H1 (cell line): Measurements from ENCODE around the gene TPSAB1. TPM values are rescaled to one million over a fixed set of nuclear protein-coding genes. Genes with fewer than 3 reads are reported as not detected.

ENCODE experiments used
- CTCF ChIA-PET: fragments of 300-600 bp; sonication (Branson Sonifier 250); formaldehyde crosslinking; loops from one replicate; lab custom pipeline; 2021; ENCODE audit not compliant: partially characterized antibody; lab: Charles Lee
- POLR2A ChIA-PET: fragments of 300-600 bp; sonication (Branson Sonifier 250); formaldehyde crosslinking; loops from one replicate; lab custom pipeline; 2021; ENCODE audit warnings: inconsistent platforms; ENCODE audit not compliant: partially characterized antibody; lab: Charles Lee
- DNase-seq, 2 experiments: peaks; one replicate each; pipeline versions ENCODE4 v3.0.0 to v3.0.0-alpha.2; 2010 to 2022; ENCODE audit warnings: low spot score in 2 of 2, low read depth in 1 of 2, mixed read lengths in 1 of 2
- FAIRE-seq: peaks from 2 replicates; lab custom pipeline; 2011; peaks lifted over from hg19 to GRCh38; lab: Jason Lieb, UNC
- H2AFZ ChIP-seq: 2 replicates; pipeline ENCODE4 v1.8.1; 2012; ENCODE audit warnings: low read length, inconsistent platforms
- H2AK5ac ChIP-seq: 2 replicates; pipeline ENCODE4 v1.6.1; 2013; ENCODE audit warnings: low read depth, low read length
- H2BK120ac ChIP-seq: replicated peaks from 2 replicates; pipeline ENCODE3; 2013; ENCODE audit warnings: low read depth, low read length, inconsistent platforms
- H2BK12ac ChIP-seq: 2 replicates; pipeline ENCODE4 v1.6.1; 2013; ENCODE audit warnings: low read depth, low read length
- H2BK15ac ChIP-seq: 2 replicates; pipeline ENCODE4 v1.6.1; 2013; ENCODE audit warnings: low read length
- H2BK20ac ChIP-seq: 2 replicates; pipeline ENCODE4 v1.6.1; 2013; ENCODE audit warnings: low read length
- H2BK5ac ChIP-seq: 2 replicates; pipeline ENCODE4 v1.6.1; 2013; ENCODE audit warnings: low read depth, low read length
- H3K14ac ChIP-seq: 2 replicates; pipeline ENCODE4 v1.6.1; 2013; ENCODE audit warnings: inconsistent platforms; ENCODE audit not compliant: insufficient read length
- H3K18ac ChIP-seq: 2 replicates; pipeline ENCODE4 v1.6.1; 2013; ENCODE audit warnings: low read length; ENCODE audit errors: extremely low read depth
- H3K23ac ChIP-seq: 2 replicates; pipeline ENCODE4 v1.6.1; 2013; ENCODE audit warnings: inconsistent platforms; ENCODE audit not compliant: insufficient read length
- H3K23me2 ChIP-seq: 2 replicates; pipeline ENCODE4 v1.6.1; 2013; ENCODE audit warnings: low read depth, low read length
- H3K27ac ChIP-seq: 2 replicates; pipeline ENCODE4 v1.6.1; 2011; ENCODE audit warnings: low read depth, low read length, inconsistent platforms
- H3K27me3 ChIP-seq, 4 experiments: replicated peaks in 1 of 4; 1 replicate in 1 of 4; 2 replicates in 3 of 4; pipeline versions ENCODE4 v1.6.1 to v1.8.1; 2011 to 2013; ENCODE audit warnings: low read length in 3 of 4, mild to moderate bottlenecking in 3 of 4, inconsistent platforms in 2 of 4, mixed read lengths in 2 of 4, moderate library complexity in 1 of 4; ENCODE audit not compliant: control insufficient read depth in 3 of 4, insufficient read depth in 3 of 4; ENCODE audit errors: extremely low read depth in 1 of 4
- H3K36me3 ChIP-seq, 4 experiments: 2 replicates each; pipeline versions ENCODE4 v1.6.1 to v1.8.1; 2011 to 2013; ENCODE audit warnings: mild to moderate bottlenecking in 4 of 4, low read length in 3 of 4, moderate library complexity in 2 of 4, control low read depth in 1 of 4, inconsistent platforms in 1 of 4; ENCODE audit not compliant: insufficient read depth in 4 of 4, control insufficient read depth in 2 of 4
- H3K4ac ChIP-seq: replicated peaks from 2 replicates; pipeline ENCODE3; 2013; ENCODE audit warnings: low read length, low read depth, mixed read lengths, inconsistent platforms; ENCODE audit not compliant: insufficient read length
- H3K4me1 ChIP-seq, 4 experiments: replicated peaks in 1 of 4; 1 replicate in 1 of 4; 2 replicates in 3 of 4; pipeline versions ENCODE4 v1.6.1 to v1.8.1; 2011 to 2013; ENCODE audit warnings: low read length in 3 of 4, inconsistent platforms in 2 of 4, mixed read lengths in 1 of 4; ENCODE audit not compliant: insufficient read depth in 4 of 4, control insufficient read depth in 3 of 4
- H3K4me2 ChIP-seq, 2 experiments: 2 replicates each; pipeline versions ENCODE4 v1.6.1 to v1.8.1; 2011 to 2013; ENCODE audit warnings: low read depth in 2 of 2, low read length in 2 of 2, control low read depth in 1 of 2, inconsistent platforms in 1 of 2, mild to moderate bottlenecking in 1 of 2; ENCODE audit not compliant: insufficient read depth in 1 of 2
- H3K4me3 ChIP-seq, 4 experiments: fragments of 200-600, 300-600 bp in 1 of 4; sonication (generic), shearing (Covaris generic), sonication (Bioruptor Twin) in 1 of 4; 2 replicates each; pipeline versions ENCODE4 v1.5.1 to v1.8.1; 2011 to 2016; ENCODE audit warnings: low read length in 4 of 4, low read depth in 3 of 4, control low read depth in 2 of 4, inconsistent platforms in 2 of 4, mild to moderate bottlenecking in 2 of 4, mixed read lengths in 1 of 4, moderate library complexity in 1 of 4; ENCODE audit not compliant: insufficient read depth in 2 of 4; ENCODE audit errors: extremely low read depth in 1 of 4
- H3K56ac ChIP-seq: replicated peaks from 2 replicates; pipeline ENCODE3; 2013; ENCODE audit warnings: low read depth, mild to moderate bottlenecking, mixed read lengths, low read length, inconsistent platforms; ENCODE audit not compliant: insufficient read length
- H3K79me1 ChIP-seq: 2 replicates; pipeline ENCODE4 v1.6.1; 2013; ENCODE audit warnings: low read depth, low read length, control low read depth
- H3K79me2 ChIP-seq, 2 experiments: 2 replicates each; pipeline versions ENCODE4 v1.6.1 to v1.8.1; 2012 to 2013; ENCODE audit warnings: low read length in 2 of 2, mild to moderate bottlenecking in 2 of 2, inconsistent platforms in 1 of 2; ENCODE audit not compliant: insufficient read depth in 2 of 2, control insufficient read depth in 1 of 2
- H3K9ac ChIP-seq, 4 experiments: replicated peaks in 1 of 4; 1 replicate in 1 of 4; 2 replicates in 3 of 4; pipeline versions ENCODE4 v1.6.1 to v1.8.1; 2011 to 2013; ENCODE audit warnings: low read depth in 3 of 4, low read length in 3 of 4, control low read depth in 2 of 4, mild to moderate bottlenecking in 2 of 4, moderate library complexity in 2 of 4, inconsistent platforms in 1 of 4; ENCODE audit errors: extremely low read depth in 1 of 4
- H3K9me3 ChIP-seq, 2 experiments: 2 replicates each; pipeline versions ENCODE4 v1.6.1 to v1.8.1; 2012 to 2013; ENCODE audit warnings: mild to moderate bottlenecking in 2 of 2, moderate library complexity in 2 of 2, control low read depth in 1 of 2, inconsistent platforms in 1 of 2, low read depth in 1 of 2, low read length in 1 of 2, mixed read lengths in 1 of 2; ENCODE audit not compliant: insufficient read depth in 2 of 2
- H4K20me1 ChIP-seq, 2 experiments: replicated peaks in 1 of 2; 2 replicates each; pipeline versions ENCODE3 to v1.8.1; 2011 to 2013; ENCODE audit warnings: inconsistent platforms in 2 of 2, low read length in 2 of 2, mild to moderate bottlenecking in 1 of 2; ENCODE audit not compliant: insufficient read depth in 2 of 2, control insufficient read depth in 1 of 2
- H4K5ac ChIP-seq: 2 replicates; pipeline ENCODE4 v1.6.1; 2013; ENCODE audit warnings: low read length, low read depth, mixed read lengths, inconsistent platforms; ENCODE audit not compliant: insufficient read length
- H4K8ac ChIP-seq: 2 replicates; pipeline ENCODE4 v1.8.0; 2013; ENCODE audit warnings: mild to moderate bottlenecking, moderate library complexity, low read length, inconsistent platforms; ENCODE audit not compliant: insufficient read depth; ENCODE audit errors: extremely low read depth
- H4K91ac ChIP-seq: replicated peaks from 2 replicates; pipeline ENCODE3; 2013; ENCODE audit warnings: low read length, mixed read lengths, inconsistent platforms; ENCODE audit not compliant: insufficient read length
- CREB1 ChIP-seq: IDR thresholded peaks from 2 replicates; pipeline ENCODE4 v1.6.1; 2012; ENCODE audit warnings: inconsistent platforms
- EP300 ChIP-seq, 2 experiments: IDR thresholded peaks; 1 replicate in 1 of 2; 2 replicates in 1 of 2; pipeline ENCODE4 v1.6.1; 2011 to 2012; ENCODE audit warnings: low read depth in 2 of 2, low read length in 2 of 2, mild to moderate bottlenecking in 2 of 2, borderline replicate concordance in 1 of 2, inconsistent platforms in 1 of 2, moderate library complexity in 1 of 2
- GTF2F1 ChIP-seq: IDR thresholded peaks from 2 replicates; pipeline ENCODE4 v1.6.1; 2012; ENCODE audit warnings: low read depth, low read length, improper control_type of control experiment, borderline replicate concordance
- HDAC2 ChIP-seq, 2 experiments: fragments of 300-600 bp in 1 of 2; sonication (generic) in 1 of 2; IDR thresholded peaks; 2 replicates each; pipeline ENCODE4 v1.6.1; 2011 to 2012; ENCODE audit warnings: low read depth in 2 of 2, low read length in 2 of 2, mild to moderate bottlenecking in 2 of 2, moderate library complexity in 2 of 2, borderline replicate concordance in 1 of 2, inconsistent platforms in 1 of 2
- KDM1A ChIP-seq: fragments of 200-600, 300-600 bp; sonication (generic); IDR thresholded peaks from 2 replicates; pipeline ENCODE4 v1.7.1; 2016; ENCODE audit warnings: mild to moderate bottlenecking, low read length, borderline replicate concordance
- POLR2A ChIP-seq, 2 experiments: IDR thresholded peaks; 1 replicate in 1 of 2; 2 replicates in 1 of 2; pipeline ENCODE4 v1.6.1; 2011; ENCODE audit warnings: low read depth in 2 of 2, low read length in 2 of 2, mild to moderate bottlenecking in 2 of 2; ENCODE audit errors: control extremely low read depth in 1 of 2
- RNF2 ChIP-seq: fragments of 200-900, 300-1000 bp; sonication (generic); IDR thresholded peaks from 2 replicates; pipeline ENCODE4 v1.7.1; 2016; ENCODE audit warnings: borderline replicate concordance, low read depth, mild to moderate bottlenecking, antibody characterized with exemption, low read length; ENCODE audit not compliant: poor library complexity, severe bottlenecking; ENCODE audit errors: missing control alignments
- SIRT6 ChIP-seq: IDR thresholded peaks from one replicate; pipeline ENCODE4 v1.7.1; 2012; ENCODE audit warnings: low read length, inconsistent platforms
- SP4 ChIP-seq: IDR thresholded peaks from 2 replicates; pipeline ENCODE4 v1.6.1; 2012; ENCODE audit warnings: low read length, inconsistent platforms
- SRF ChIP-seq: IDR thresholded peaks from 2 replicates; pipeline ENCODE4 v1.6.1; 2011; ENCODE audit warnings: mild to moderate bottlenecking, low read depth, low read length, moderate library complexity
- TAF7 ChIP-seq: optimal IDR thresholded peaks from 2 replicates; pipeline ENCODE3; 2011; ENCODE audit warnings: low read depth, mild to moderate bottlenecking, inconsistent platforms, low read length, moderate library complexity, borderline replicate concordance
- TBP ChIP-seq: IDR thresholded peaks from 2 replicates; pipeline ENCODE4 v1.6.1; 2011; ENCODE audit warnings: low read depth, low read length, improper control_type of control experiment
- WGBS, 2 experiments: shearing (Covaris generic) in 1 of 2; methylation state at CpG; one replicate each; pipeline versions ENCODE4 v1.1.6 to v1.1.7; 2013 to 2015; ENCODE audit warnings: low lambda C conversion rate in 2 of 2, mixed read lengths in 2 of 2, inconsistent platforms in 1 of 2, low coverage in 1 of 2, missing lambda C conversion rate in 1 of 2; ENCODE audit not compliant: insufficient replicate concordance in 2 of 2, insufficient coverage in 1 of 2, insufficient read length in 1 of 2; ENCODE audit errors: extremely low coverage in 1 of 2, missing lambda C conversion rate in 1 of 2; 5-methylcytosine and 5-hydroxymethylcytosine counted together
- polyA plus RNA-seq, 7 experiments: library from polyadenylated mRNA; depleted of rRNA in 3 of 7; stranded (reverse) in 5 of 7; unstranded in 2 of 7; fragments of >200 nt in 5 of 7; fragments of 200-250 nt in 2 of 7; gene quantifications; 1 replicate in 5 of 7; 2 replicates in 1 of 7; 4 replicates in 1 of 7; pipeline versions ENCODE4 v1.2.1 to v1.2.3, GENCODE V29; 2011 to 2013; ENCODE audit warnings: missing spikeins in 2 of 7, mixed read lengths in 2 of 7
- total RNA-seq: library from RNA; stranded (reverse); fragmentation: NEBNext Ultra II Directional; extraction: Animal tissue kit (Norgen Biotek cat#: 25700); gene quantifications from 2 replicates; pipeline ENCODE4 v1.2.1, GENCODE V29; 2021

The TPSAB1 gene
- total and polyA plus RNA-seq, 2 of the 8 experiments (the other 6 are each of a cell fraction or from before 2014, with no cell fraction given): 0.09 TPM; not detected in 1

DNA sequence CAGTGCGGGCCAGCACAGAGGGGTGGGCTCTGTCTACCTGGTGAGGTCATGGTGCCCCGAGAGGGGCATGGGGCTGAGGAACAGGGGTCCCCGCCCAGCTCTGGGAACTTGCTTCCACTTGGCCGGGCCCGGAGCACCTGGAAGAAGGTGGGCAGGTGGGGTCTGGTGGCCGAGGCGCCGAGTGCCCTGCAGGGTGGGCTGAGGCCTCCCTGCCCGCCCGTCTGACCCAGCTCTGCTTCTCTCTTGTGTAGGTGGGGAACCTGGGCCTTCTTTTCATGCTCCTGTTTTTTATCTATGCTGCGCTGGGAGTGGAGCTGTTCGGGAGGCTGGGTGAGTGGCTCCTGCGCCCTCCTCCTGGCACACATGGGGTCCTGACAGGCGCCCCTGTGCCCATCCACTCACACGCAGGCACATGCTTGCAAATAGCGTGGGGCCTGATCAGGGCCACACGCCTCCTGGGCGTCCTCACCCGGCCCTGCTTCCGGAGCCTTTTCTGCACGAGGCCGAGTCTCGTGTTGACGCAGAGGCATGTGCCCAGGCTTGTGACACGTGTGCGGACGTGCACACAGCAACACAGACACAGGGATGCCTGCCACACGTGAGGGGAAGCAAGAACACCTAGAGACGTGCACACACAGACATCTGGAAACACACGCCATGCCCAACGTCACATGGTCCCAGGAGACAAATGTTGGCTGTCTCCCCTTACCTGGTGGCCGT lies 23.7 kb upstream of the TPSAB1 start:
- no peak overlapping the region for H3K14ac ChIP-seq
- no peak overlapping the region for H2BK15ac ChIP-seq
- no peak overlapping the region for H4K5ac ChIP-seq
- H3K4me3 ChIP-seq: no peak overlapping the region
- H3K9me3 ChIP-seq: no peaks in the 10 kb centered on the region
- H2BK12ac ChIP-seq: no peak overlapping the region
- no peaks in the 10 kb centered on the region for H3K79me2 ChIP-seq
- CTCF ChIA-PET: no interaction called here
- WGBS, 2 experiments: 96% methylated on average over 28 of the region's 32 CpGs; no CpG with 5 or more reads in 1 of the 2 experiments
- no peak for DNase-seq
- no peak overlapping the region for H3K18ac ChIP-seq
- no peak overlapping the region for H4K91ac ChIP-seq
- H3K23ac ChIP-seq: no peak overlapping the region
- no peak overlapping the region for H2BK120ac ChIP-seq
- H4K20me1 ChIP-seq: peaks cover 0 to 4% of the 10 kb centered on the region in 2 experiments
- POLR2A ChIA-PET: interaction anchor here (0.5 kb wide), 1 partner anchor 64 kb away, joined by 4 read pairs; no protein-coding TSS in a partner anchor
- H2BK20ac ChIP-seq: no peak overlapping the region
- TF ChIP-seq EP300 (IDR thresholded peaks at IDR 0.05; ENCODE audit: borderline replicate concordance in 1 of 2, low read depth in 2 of 2, low read length in 2 of 2): no peak
- TF ChIP-seq KDM1A: no peak
- no peak for TF ChIP-seq SP4
- no peak for TF ChIP-seq SIRT6
- no peak for TF ChIP-seq TBP
- TF ChIP-seq HDAC2 (IDR thresholded peaks at IDR 0.05; ENCODE audit: borderline replicate concordance in 1 of 2, low read depth in 2 of 2, low read length in 2 of 2): no peak
- no peak for TF ChIP-seq TAF7
- TF ChIP-seq RNF2: no peak
- TF ChIP-seq GTF2F1: no peak
- no peak for TF ChIP-seq SRF
- no peak for TF ChIP-seq POLR2A (IDR thresholded peaks at IDR 0.05; ENCODE audit: control extremely low read depth in 1 of 2, low read depth in 2 of 2, low read length in 2 of 2)
- no peak for TF ChIP-seq CREB1
- H3K4me2 ChIP-seq: no peak overlapping the region
- no peaks in the 10 kb centered on the region for H3K23me2 ChIP-seq
- H3K4ac ChIP-seq: no peak overlapping the region
- H3K27ac ChIP-seq: no peak overlapping the region
- no peak overlapping the region for H4K8ac ChIP-seq
- FAIRE-seq: no peak
- no peak overlapping the region for H3K9ac ChIP-seq
- no peak overlapping the region for H2AFZ ChIP-seq
- no peaks in the 10 kb centered on the region for H3K4me1 ChIP-seq
- H3K27me3 ChIP-seq: no peaks in the 10 kb centered on the region
- no peak overlapping the region for H2AK5ac ChIP-seq
- H3K79me1 ChIP-seq: no peaks in the 10 kb centered on the region
- no peak overlapping the region for H2BK5ac ChIP-seq
- H3K36me3 ChIP-seq: peaks cover 2 to 67% (median 9%) of the 10 kb centered on the region in 4 experiments; a peak in 6 of 8 replicates
- no peak overlapping the region for H3K56ac ChIP-seq
